HepG2 (cell line): ENCODE results near the gene VEZF1. TPM values are rescaled to one million over a fixed set of nuclear protein-coding genes. Genes with fewer than 3 reads are reported as not detected.

Source experiments
- ATAC-seq: fragments of 200-7000 bp; cut with Tn5 transposase; 3 replicates; pipeline ENCODE4 v1.9.1; 2020; ENCODE audit warnings: mild to moderate bottlenecking, moderate library complexity
- BruUV-seq: library from RNA; stranded (reverse); fragments of 400-500 nt; replicated peaks from 2 replicates; lab custom pipeline; 2021; lab: Mats Ljungman, UMichigan
- CTCF ChIA-PET: fragments of 300-600 bp; formaldehyde crosslinking; extraction: SDS; loops from one replicate; lab custom pipeline; 2021; ENCODE audit warnings: low total read pairs, inconsistent platforms, low intra/inter-chr PET ratio; lab: Yijun Ruan, JAX
- POLR2A ChIA-PET: fragments of 350-600 bp; sonication (Branson Sonifier 250); formaldehyde crosslinking; loops from one replicate; lab custom pipeline; 2020; ENCODE audit warnings: antibody characterized with exemption, inconsistent platforms; lab: Yijun Ruan, JAX
- DNase-seq: peaks from one replicate; pipeline ENCODE4 v3.0.0-alpha.2; 2015; ENCODE audit warnings: low spot score
- FAIRE-seq: peaks from 3 replicates; lab custom pipeline; 2011; peaks lifted over from hg19 to GRCh38; lab: Jason Lieb, UNC
- H2AFZ ChIP-seq: one replicate; pipeline ENCODE4 v1.6.1; 2011; ENCODE audit warnings: low read length, inconsistent platforms
- H3K27ac ChIP-seq: fragments of 300-600 bp; 3 replicates; pipeline ENCODE4 v1.8.0; 2011; ENCODE audit warnings: mixed run types, mild to moderate bottlenecking, mixed read lengths, low read length, inconsistent platforms; ENCODE audit not compliant: insufficient read depth; ENCODE audit errors: extremely low read length
- H3K27me3 ChIP-seq, 2 experiments: fragments of 200-600 bp in 1 of 2; 2 replicates in 1 of 2; 3 replicates in 1 of 2; pipeline versions ENCODE4 v1.6.0 to v1.8.0; 2011; ENCODE audit warnings: low read length in 2 of 2, mild to moderate bottlenecking in 2 of 2, moderate library complexity in 2 of 2, inconsistent platforms in 1 of 2; ENCODE audit not compliant: insufficient read depth in 2 of 2, control insufficient read depth in 1 of 2
- H3K36me3 ChIP-seq, 2 experiments: fragments of 200-600 bp in 1 of 2; replicated peaks in 1 of 2; 2 replicates in 1 of 2; 3 replicates in 1 of 2; pipeline versions ENCODE4 v1.5.1 to v1.8.0; 2011; ENCODE audit warnings: low read length in 2 of 2, inconsistent platforms in 1 of 2; ENCODE audit not compliant: insufficient read depth in 2 of 2, control insufficient read depth in 1 of 2
- H3K4me1 ChIP-seq: 2 replicates; pipeline ENCODE4 v1.5.1; 2012; ENCODE audit warnings: low read length, inconsistent platforms; ENCODE audit not compliant: insufficient read depth
- H3K4me2 ChIP-seq: 2 replicates; pipeline ENCODE4 v1.6.0; 2011; ENCODE audit warnings: low read depth, low read length, inconsistent platforms
- H3K4me3 ChIP-seq, 3 experiments: fragments of 200-600 bp in 1 of 3; sonication (generic), shearing (Covaris generic) in 1 of 3; replicated peaks in 1 of 3; 2 replicates each; pipeline ENCODE4 v1.5.1; 2011 to 2016; ENCODE audit warnings: low read length in 3 of 3, inconsistent platforms in 2 of 3, low read depth in 2 of 3, mild to moderate bottlenecking in 2 of 3, control low read depth in 1 of 3, mixed read lengths in 1 of 3; ENCODE audit not compliant: insufficient read depth in 1 of 3
- H3K79me2 ChIP-seq: one replicate; pipeline ENCODE4 v1.6.1; 2011; ENCODE audit warnings: low read length, inconsistent platforms; ENCODE audit not compliant: insufficient read depth
- H3K9ac ChIP-seq: 2 replicates; pipeline ENCODE4 v1.6.0; 2011; ENCODE audit warnings: mild to moderate bottlenecking, low read depth, low read length, inconsistent platforms; ENCODE audit not compliant: insufficient read depth
- H3K9me3 ChIP-seq: 2 replicates; pipeline ENCODE4 v1.5.1; 2012; ENCODE audit warnings: mild to moderate bottlenecking, low read length
- H4K20me1 ChIP-seq: 2 replicates; pipeline ENCODE4 v1.6.0; 2011; ENCODE audit warnings: inconsistent platforms, mild to moderate bottlenecking, low read length, moderate library complexity; ENCODE audit not compliant: insufficient read depth
- CEBPB ChIP-seq: IDR thresholded peaks from 2 replicates; pipeline ENCODE4 v1.6.1; 2011; ENCODE audit warnings: low read depth, low read length, improper control_type of control experiment, borderline replicate concordance
- EZH2 ChIP-seq: conservative IDR thresholded peaks from 2 replicates; pipeline ENCODE4 v1.6.1; 2012; ENCODE audit warnings: mild to moderate bottlenecking, low read depth, low read length, moderate library complexity
- FOXA3 ChIP-seq: IDR thresholded peaks from 2 replicates; pipeline ENCODE4 v1.6.1; 2016; ENCODE audit warnings: missing genetic modification reagents, missing compliant biosample characterization
- FOXM1 ChIP-seq: sonication (generic); formaldehyde crosslinking; IDR thresholded peaks from 2 replicates; pipeline ENCODE4 v1.5.0; 2020; ENCODE audit warnings: missing genetic modification reagents
- GPN1 ChIP-seq: sonication (generic); formaldehyde crosslinking; IDR thresholded peaks from 2 replicates; pipeline ENCODE4 v1.5.1; 2020; ENCODE audit warnings: missing genetic modification reagents, borderline replicate concordance
- HNF4G ChIP-seq, 2 experiments: sonication (generic) in 1 of 2; formaldehyde crosslinking in 1 of 2; IDR thresholded peaks; 2 replicates each; pipeline versions ENCODE4 v1.4.0 to v1.6.1; 2011 to 2020; ENCODE audit warnings: borderline replicate concordance in 2 of 2, low read depth in 2 of 2, mild to moderate bottlenecking in 2 of 2, low read length in 1 of 2, missing genetic modification reagents in 1 of 2, moderate library complexity in 1 of 2
- KDM5B ChIP-seq: sonication (generic); formaldehyde crosslinking; IDR thresholded peaks from 2 replicates; pipeline ENCODE4 v1.4.0; 2020; ENCODE audit warnings: missing genetic modification reagents, mild to moderate bottlenecking, borderline replicate concordance
- KMT2B ChIP-seq: IDR thresholded peaks from 2 replicates; pipeline ENCODE4 v1.6.1; 2016; ENCODE audit warnings: missing genetic modification reagents, missing compliant biosample characterization
- MED13 ChIP-seq: sonication (generic); formaldehyde crosslinking; IDR thresholded peaks from 2 replicates; pipeline ENCODE4 v1.5.0; 2020; ENCODE audit warnings: missing genetic modification reagents
- RARA ChIP-seq: IDR thresholded peaks from 2 replicates; pipeline ENCODE4 v1.6.1; 2016; ENCODE audit warnings: missing genetic modification reagents, missing compliant biosample characterization
- RFX5 ChIP-seq: IDR thresholded peaks from 2 replicates; pipeline ENCODE4 v1.6.1; 2011; ENCODE audit warnings: low read depth, low read length, improper control_type of control experiment
- ZMYM4 ChIP-seq: sonication (generic); formaldehyde crosslinking; IDR thresholded peaks from 2 replicates; pipeline ENCODE4 v1.8.1; 2023; ENCODE audit warnings: mild to moderate bottlenecking, missing genetic modification reagents
- ZNF17 ChIP-seq: sonication (generic); formaldehyde crosslinking; IDR thresholded peaks from 2 replicates; pipeline ENCODE4 v1.5.0; 2020; ENCODE audit warnings: mild to moderate bottlenecking, missing genetic modification reagents
- ZNF292 ChIP-seq: sonication (generic); formaldehyde crosslinking; IDR thresholded peaks from 2 replicates; pipeline ENCODE4 v1.8.1; 2022; ENCODE audit warnings: mild to moderate bottlenecking, low read depth, missing genetic modification reagents, borderline replicate concordance
- ZNF335 ChIP-seq: sonication (generic); formaldehyde crosslinking; IDR thresholded peaks from 2 replicates; pipeline ENCODE4 v1.4.0; 2020; ENCODE audit warnings: missing genetic modification reagents
- ZNF713 ChIP-seq: sonication (generic); formaldehyde crosslinking; IDR thresholded peaks from 2 replicates; pipeline ENCODE4 v1.4.0; 2020; ENCODE audit warnings: mild to moderate bottlenecking, missing genetic modification reagents
- ZNF883 ChIP-seq: sonication (generic); formaldehyde crosslinking; IDR thresholded peaks from 2 replicates; pipeline ENCODE4 v1.5.1; 2020; ENCODE audit warnings: mild to moderate bottlenecking, missing genetic modification reagents; ENCODE audit errors: not compliant biosample characterization
- WGBS: methylation state at CpG from one replicate; pipeline ENCODE4 v1.1.6; 2017; ENCODE audit warnings: low lambda C conversion rate; 5-methylcytosine and 5-hydroxymethylcytosine counted together
- in situ Hi-C: cut with HindIII; loops from 2 replicates; pipeline ENCODE4 v1.10.0; 2017; ENCODE audit warnings: low pct_unique_long_range_greater_than_20kb; ENCODE audit not compliant: extremely low pct_ligation_motif_present
- intact Hi-C: fragments of 100-400 bp; cut with micrococcal nuclease; formaldehyde crosslinking; loops from one replicate; pipeline ENCODE4 v1.10.0; 2022; ENCODE audit not compliant: unreplicated experiment
- polyA plus RNA-seq, 8 experiments: library from polyadenylated mRNA; depleted of rRNA in 3 of 8; stranded (reverse) in 7 of 8; unstranded in 1 of 8; fragments of >200 nt; fragmentation: Illumina TruSeq in 4 of 8; extraction: Trizol in 4 of 8; gene quantifications; 2 replicates each; pipeline versions ENCODE4 v1.2.1 to v1.2.3, GENCODE V29; 2011 to 2016; ENCODE audit warnings: low read depth in 4 of 8, missing spikeins in 1 of 8, mixed read lengths in 1 of 8; ENCODE audit not compliant: insufficient read depth in 1 of 8
- total RNA-seq, 5 experiments: library from RNA; depleted of rRNA; stranded (reverse); fragments of >200 nt; fragmentation: Illumina TruSeq; extraction: Trizol; gene quantifications; 2 replicates each; pipeline ENCODE4 v1.2.3, GENCODE V29; 2016; ENCODE audit warnings: low read depth in 1 of 5
- TF ChIP-seq, protein P1 (sequence below): sonication (generic); formaldehyde crosslinking; IDR thresholded peaks from 2 replicates; pipeline ENCODE4 v1.5.0; 2020; ENCODE audit warnings: missing genetic modification reagents

The VEZF1 gene
- total and polyA plus RNA-seq, 2 of the 13 experiments (the other 11 are each of a cell fraction or from before 2014, with no cell fraction given) = 45.9 to 49.7 TPM

DNA sequence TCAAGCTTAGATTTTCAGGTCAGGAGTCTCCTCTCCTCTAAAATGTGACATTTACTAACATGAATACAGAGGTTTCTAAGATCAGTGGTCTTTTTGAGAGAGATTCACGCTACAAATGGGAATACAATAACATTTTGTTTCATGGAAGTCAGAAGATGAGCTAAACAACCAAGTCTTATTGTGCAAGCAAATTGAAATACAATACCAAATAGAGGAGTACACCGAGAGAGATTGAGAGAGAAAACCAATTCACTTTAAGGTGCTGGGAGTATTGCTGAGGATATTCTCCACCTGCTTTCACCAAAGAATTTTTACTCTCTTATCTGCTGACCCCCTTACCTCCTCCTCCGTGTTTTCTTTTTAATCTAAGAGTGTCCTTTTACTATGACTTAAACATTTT, 11.5 kb downstream of the VEZF1 start:
- ATAC-seq (no peak), DNase-seq (no peak)
- in situ Hi-C loops = no loop called here
- H3K27me3 ChIP-seq = no peaks in the 10 kb centered on the region
- H3K4me2 ChIP-seq = no peak overlapping the region
- no peak for TF ChIP-seq ZNF713 (CRISPR knock-in tag)
- TF ChIP-seq CEBPB = 0 out of 2 replicates have a peak, but pooled peaks have one; percentile 4
- TF ChIP-seq, all 625 proteins: peak for 1
- intact Hi-C loops = no loop called here
- WGBS = 95% methylated on average over 3 of the region's 3 CpGs
- ChIA-PET CTCF (no interaction called here), POLR2A (interaction anchor here (1.0 to 3.6 kb wide), 4 partner anchors 10 to 84 kb away, joined by 3 to 16 read pairs (median 8); partner anchors contain the start of gene VEZF1)
- peaks cover 13% of the 10 kb centered on the region for H3K79me2 ChIP-seq
- no peak overlapping the region for H3K27ac ChIP-seq
- H3K9ac ChIP-seq = no peak overlapping the region
- no peak for FAIRE-seq
- H3K4me3 ChIP-seq = no peak overlapping the region
- peaks cover 37% of the 10 kb centered on the region for H3K4me1 ChIP-seq
- H3K9me3 ChIP-seq = no peaks in the 10 kb centered on the region
- BruUV-seq = no TSS peak
- peaks cover 7% of the 10 kb centered on the region; the same call in 1 of the 2 replicates for H4K20me1 ChIP-seq
- no peak overlapping the region for H2AFZ ChIP-seq
- peaks cover 13 to 65% of the 10 kb centered on the region in 2 experiments for H3K36me3 ChIP-seq

DNA sequence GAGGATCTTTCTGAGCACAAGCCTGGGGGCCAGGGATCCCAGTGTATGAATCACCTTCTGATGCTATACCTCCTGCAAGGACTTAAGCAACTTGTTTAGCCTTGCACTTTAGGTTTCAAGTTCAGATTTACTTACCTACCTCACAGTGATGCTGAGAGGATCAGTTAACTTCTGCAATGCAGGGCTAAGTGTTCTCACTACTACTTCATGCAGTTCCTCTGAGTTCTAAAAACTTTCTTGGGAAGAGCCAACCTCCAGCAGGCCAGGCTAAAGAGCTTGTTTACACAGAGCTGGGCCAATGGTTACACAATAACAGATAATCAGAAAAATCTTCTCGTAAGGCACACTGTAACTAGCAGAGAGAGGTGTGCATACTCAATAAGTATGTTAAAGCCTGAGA, 13.0 kb downstream of the VEZF1 start:
- Histone ChIP-seq H3K27ac (peak overlapping the region; percentile 1), H3K36me3 (peaks cover 13 to 50% of the 10 kb centered on the region in 2 experiments), H3K4me1 (peaks cover 42% of the 10 kb centered on the region), H4K20me1 (peaks cover 7% of the 10 kb centered on the region; the same call in 1 of the 2 replicates), H3K4me2 (peak overlapping the region; percentile 16; the same call in 1 of the 2 replicates), H3K9ac (no peak overlapping the region), H3K4me3 (no peak overlapping the region; a peak in 1 of 6 replicates), H3K9me3 (no peaks in the 10 kb centered on the region), H2AFZ (no peak overlapping the region), H3K27me3 (no peaks in the 10 kb centered on the region), H3K79me2 (peaks cover 3% of the 10 kb centered on the region)
- POLR2A ChIA-PET = interaction anchor here (1.0 to 3.6 kb wide), 8 partner anchors 9 to 125 kb away, joined by 3 to 16 read pairs (median 6); partner anchors contain the start of genes MRPS23, SRSF1 and VEZF1
- in situ Hi-C loops = no loop called here
- CTCF ChIA-PET = no interaction called here
- FAIRE-seq (peak; percentile 85), ATAC-seq (peak; percentile 92), DNase-seq (peak; percentile 60)
- 6% methylated on average over 1 of the region's 1 CpG for WGBS
- intact Hi-C loops = no loop called here
- no TSS peak for BruUV-seq
- no peak for TF ChIP-seq ZNF883 (CRISPR knock-in tag)
- TF ChIP-seq ZNF17 = no peak
- no peak for TF ChIP-seq EZH2
- 0 out of 2 replicates have a peak, but pooled peaks have one; percentile 14 for TF ChIP-seq RARA
- 0 out of 2 replicates have a peak, but pooled peaks have one; percentile 21 for TF ChIP-seq HNF4G (IDR thresholded peaks at IDR 0.05; ENCODE audit: borderline replicate concordance, low read depth, low read length)
- TF ChIP-seq HNF4G (CRISPR knock-in tag; IDR thresholded peaks at IDR 0.05; ENCODE audit: borderline replicate concordance, low read depth) = no peak
- TF ChIP-seq GPN1 (CRISPR knock-in tag) = no peak
- no peak for TF ChIP-seq MED13 (CRISPR knock-in tag)
- no peak for TF ChIP-seq ZNF335 (CRISPR knock-in tag)
- TF ChIP-seq ZMYM4 (CRISPR knock-in tag) = peak; percentile 22; the same call in 1 of the 2 replicates
- no peak for TF ChIP-seq KDM5B
- peak; percentile 50; the same call in 1 of the 2 replicates for TF ChIP-seq KMT2B (CRISPR knock-in tag)
- TF ChIP-seq FOXA3 (CRISPR knock-in tag) = peak; percentile 99
- no peak for TF ChIP-seq RFX5
- TF ChIP-seq, protein P1, sequence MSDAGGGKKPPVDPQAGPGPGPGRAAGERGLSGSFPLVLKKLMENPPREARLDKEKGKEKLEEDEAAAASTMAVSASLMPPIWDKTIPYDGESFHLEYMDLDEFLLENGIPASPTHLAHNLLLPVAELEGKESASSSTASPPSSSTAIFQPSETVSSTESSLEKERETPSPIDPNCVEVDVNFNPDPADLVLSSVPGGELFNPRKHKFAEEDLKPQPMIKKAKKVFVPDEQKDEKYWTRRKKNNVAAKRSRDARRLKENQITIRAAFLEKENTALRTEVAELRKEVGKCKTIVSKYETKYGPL (CRISPR knock-in tag) = peak; percentile 81; the same call in 1 of the 2 replicates
- no peak for TF ChIP-seq FOXM1 (CRISPR knock-in tag)
- TF ChIP-seq ZNF292 = no peak
